Hepatocyte (in vitro differentiated cells): ENCODE results near the gene APOA5. TPM values are rescaled to one million over a fixed set of nuclear protein-coding genes. Genes with fewer than 3 reads are reported as not detected.

Experiments
- DNase-seq: peaks from one replicate; pipeline ENCODE4 v3.0.0-alpha.2; 2016; ENCODE audit warnings: low spot score
- H2AFZ ChIP-seq: fragments of 200-600 bp; sonication (generic); 2 replicates; pipeline ENCODE4 v1.6.0; 2016; ENCODE audit warnings: antibody characterized with exemption, mild to moderate bottlenecking
- H3K27ac ChIP-seq: fragments of 200-600 bp; sonication (generic); 2 replicates; pipeline ENCODE4 v1.5.1; 2016; ENCODE audit warnings: mild to moderate bottlenecking
- H3K27me3 ChIP-seq: fragments of 200-600 bp; sonication (generic); 2 replicates; pipeline ENCODE4 v1.6.1; 2016
- H3K36me3 ChIP-seq: fragments of 200-600 bp; sonication (generic); replicated peaks from 2 replicates; pipeline ENCODE4 v1.5.1; 2016; ENCODE audit warnings: low read depth; ENCODE audit not compliant: insufficient read depth
- H3K4me1 ChIP-seq: fragments of 200-600 bp; sonication (generic); 2 replicates; pipeline ENCODE4 v1.5.1; 2016; ENCODE audit warnings: mild to moderate bottlenecking, moderate library complexity; ENCODE audit not compliant: insufficient read depth
- H3K4me2 ChIP-seq: fragments of 200-600 bp; sonication (generic); 2 replicates; pipeline ENCODE4 v1.6.0; 2016
- H3K4me3 ChIP-seq: fragments of 200-600 bp; sonication (generic); 2 replicates; pipeline ENCODE4 v1.5.1; 2016; ENCODE audit warnings: mild to moderate bottlenecking
- H3K79me2 ChIP-seq: fragments of 200-600 bp; sonication (generic); 2 replicates; pipeline ENCODE4 v1.6.0; 2017; ENCODE audit warnings: mild to moderate bottlenecking
- H3K9me2 ChIP-seq: fragments of 200-600 bp; sonication (generic); replicated peaks from 2 replicates; pipeline ENCODE4 v1.6.0; 2017; ENCODE audit warnings: mild to moderate bottlenecking; ENCODE audit not compliant: insufficient read depth
- H3K9me3 ChIP-seq: fragments of 200-600 bp; sonication (generic); 2 replicates; pipeline ENCODE4 v1.5.1; 2016; ENCODE audit warnings: low read depth, mild to moderate bottlenecking
- H4K20me1 ChIP-seq: fragments of 200-600 bp; sonication (generic); 2 replicates; pipeline ENCODE4 v1.6.0; 2016; ENCODE audit warnings: mild to moderate bottlenecking; ENCODE audit not compliant: insufficient read depth, poor library complexity, severe bottlenecking
- EZH2 ChIP-seq: fragments of 200-600 bp; sonication (generic); IDR thresholded peaks from 2 replicates; pipeline ENCODE4 v1.6.1; 2016; ENCODE audit warnings: antibody characterized with exemption, mild to moderate bottlenecking, borderline replicate concordance
- EZH2phosphoT487 ChIP-seq: fragments of 200-600 bp; sonication (generic); IDR thresholded peaks from one replicate; pipeline ENCODE4 v1.6.1; 2018; ENCODE audit warnings: antibody characterized with exemption, mild to moderate bottlenecking, low read depth, moderate library complexity; ENCODE audit not compliant: unreplicated experiment, severe bottlenecking
- WGBS: methylation state at CpG from one replicate; pipeline ENCODE4 v1.1.6; 2016; ENCODE audit warnings: low lambda C conversion rate; ENCODE audit errors: missing lambda C conversion rate; 5-methylcytosine and 5-hydroxymethylcytosine counted together
- polyA plus RNA-seq: library from polyadenylated mRNA; unstranded; fragments of >200 nt; fragmentation: Nextera tagmentation; extraction: Ambion mirVana; gene quantifications from 2 replicates; pipeline ENCODE4 v1.2.1, GENCODE V29; 2016
- total RNA-seq: library from RNA; depleted of rRNA; stranded (reverse); fragments of >200 nt; gene quantifications from 2 replicates; pipeline ENCODE4 v1.2.3, GENCODE V29; 2014
- TF ChIP-seq, protein P1 (sequence below): fragments of 200-600 bp; sonication (generic); IDR thresholded peaks from 2 replicates; pipeline ENCODE4 v1.5.1; 2016; ENCODE audit warnings: antibody characterized with exemption, mild to moderate bottlenecking; ENCODE audit not compliant: poor library complexity

The APOA5 gene
- total and polyA plus RNA-seq, 2 experiments from 2014 or later: 14.6 to 20.3 TPM

DNA sequence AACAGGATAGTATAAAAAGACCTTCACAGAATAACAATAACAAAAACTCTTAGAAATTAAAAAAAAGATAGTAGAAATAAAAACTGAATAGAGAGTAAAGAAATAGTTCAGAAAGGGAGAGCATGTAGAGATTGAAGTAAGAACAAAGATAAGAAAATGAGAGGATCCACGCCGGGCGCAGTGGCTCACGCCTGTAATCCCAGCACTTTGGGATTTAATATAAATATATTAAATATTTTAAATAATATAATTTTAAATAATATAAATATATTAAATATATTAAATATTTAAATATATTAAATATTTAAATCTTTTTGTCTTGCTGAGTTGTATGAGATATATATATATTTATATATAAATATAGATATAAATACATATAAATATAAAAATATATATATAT, 20.4 kb upstream of the APOA5 start:
- H3K9me2 ChIP-seq: no peaks in the 10 kb centered on the region
- TF ChIP-seq EZH2 (no peak), EZH2phosphoT487 (no peak)
- TF ChIP-seq, protein P1, sequence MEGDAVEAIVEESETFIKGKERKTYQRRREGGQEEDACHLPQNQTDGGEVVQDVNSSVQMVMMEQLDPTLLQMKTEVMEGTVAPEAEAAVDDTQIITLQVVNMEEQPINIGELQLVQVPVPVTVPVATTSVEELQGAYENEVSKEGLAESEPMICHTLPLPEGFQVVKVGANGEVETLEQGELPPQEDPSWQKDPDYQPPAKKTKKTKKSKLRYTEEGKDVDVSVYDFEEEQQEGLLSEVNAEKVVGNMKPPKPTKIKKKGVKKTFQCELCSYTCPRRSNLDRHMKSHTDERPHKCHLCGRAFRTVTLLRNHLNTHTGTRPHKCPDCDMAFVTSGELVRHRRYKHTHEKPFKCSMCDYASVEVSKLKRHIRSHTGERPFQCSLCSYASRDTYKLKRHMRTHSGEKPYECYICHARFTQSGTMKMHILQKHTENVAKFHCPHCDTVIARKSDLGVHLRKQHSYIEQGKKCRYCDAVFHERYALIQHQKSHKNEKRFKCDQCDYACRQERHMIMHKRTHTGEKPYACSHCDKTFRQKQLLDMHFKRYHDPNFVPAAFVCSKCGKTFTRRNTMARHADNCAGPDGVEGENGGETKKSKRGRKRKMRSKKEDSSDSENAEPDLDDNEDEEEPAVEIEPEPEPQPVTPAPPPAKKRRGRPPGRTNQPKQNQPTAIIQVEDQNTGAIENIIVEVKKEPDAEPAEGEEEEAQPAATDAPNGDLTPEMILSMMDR: no peak
- 87% methylated on average over 4 of the region's 4 CpGs for WGBS

DNA sequence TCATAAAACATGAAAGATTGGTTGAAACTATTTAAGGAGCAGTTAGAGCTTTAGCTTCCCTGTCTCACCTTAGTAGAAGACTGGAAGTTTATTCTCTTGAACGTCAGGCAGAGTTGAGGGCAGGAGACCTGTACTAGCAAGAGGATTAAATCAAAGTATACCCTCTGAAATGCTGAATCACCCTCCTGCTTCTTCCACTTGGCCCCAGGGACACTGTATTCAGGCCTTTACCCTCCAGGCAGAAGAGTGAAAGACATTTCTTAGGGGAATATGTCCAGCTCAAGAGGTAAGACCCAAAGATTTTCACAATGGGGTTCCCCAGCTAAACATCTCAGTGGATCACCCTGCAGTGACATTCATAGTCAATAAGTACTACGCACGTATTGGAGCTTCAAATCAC, 19.5 kb upstream of the APOA5 start:
- Histone ChIP-seq H4K20me1 (no peaks in the 10 kb centered on the region), H3K79me2 (no peaks in the 10 kb centered on the region), H3K9me2 (no peaks in the 10 kb centered on the region), H3K27me3 (no peaks in the 10 kb centered on the region), H3K27ac (peak overlapping the region; percentile 52), H2AFZ (peak overlapping the region; percentile 25), H3K4me2 (no peak overlapping the region), H3K4me1 (peaks cover 14% of the 10 kb centered on the region), H3K36me3 (no peaks in the 10 kb centered on the region), H3K4me3 (no peak overlapping the region), H3K9me3 (no peaks in the 10 kb centered on the region)
- TF ChIP-seq EZH2 (no peak), EZH2phosphoT487 (no peak)
- TF ChIP-seq, protein P1: no peak
- DNase-seq: no peak
- WGBS: 90% methylated on average over 3 of the region's 3 CpGs

More for the DNA sequence above, 20.4 kb upstream of the APOA5 start:
- no peak for DNase-seq
- no peaks in the 10 kb centered on the region for H3K27me3 ChIP-seq
- no peak overlapping the region for H2AFZ ChIP-seq
- H3K9me3 ChIP-seq: no peaks in the 10 kb centered on the region
- H4K20me1 ChIP-seq: no peaks in the 10 kb centered on the region
- peaks cover 14% of the 10 kb centered on the region for H3K4me1 ChIP-seq
- H3K4me2 ChIP-seq: no peak overlapping the region
- no peaks in the 10 kb centered on the region for H3K36me3 ChIP-seq
- no peak overlapping the region for H3K27ac ChIP-seq
- no peaks in the 10 kb centered on the region for H3K79me2 ChIP-seq
- no peak overlapping the region for H3K4me3 ChIP-seq

DNA sequence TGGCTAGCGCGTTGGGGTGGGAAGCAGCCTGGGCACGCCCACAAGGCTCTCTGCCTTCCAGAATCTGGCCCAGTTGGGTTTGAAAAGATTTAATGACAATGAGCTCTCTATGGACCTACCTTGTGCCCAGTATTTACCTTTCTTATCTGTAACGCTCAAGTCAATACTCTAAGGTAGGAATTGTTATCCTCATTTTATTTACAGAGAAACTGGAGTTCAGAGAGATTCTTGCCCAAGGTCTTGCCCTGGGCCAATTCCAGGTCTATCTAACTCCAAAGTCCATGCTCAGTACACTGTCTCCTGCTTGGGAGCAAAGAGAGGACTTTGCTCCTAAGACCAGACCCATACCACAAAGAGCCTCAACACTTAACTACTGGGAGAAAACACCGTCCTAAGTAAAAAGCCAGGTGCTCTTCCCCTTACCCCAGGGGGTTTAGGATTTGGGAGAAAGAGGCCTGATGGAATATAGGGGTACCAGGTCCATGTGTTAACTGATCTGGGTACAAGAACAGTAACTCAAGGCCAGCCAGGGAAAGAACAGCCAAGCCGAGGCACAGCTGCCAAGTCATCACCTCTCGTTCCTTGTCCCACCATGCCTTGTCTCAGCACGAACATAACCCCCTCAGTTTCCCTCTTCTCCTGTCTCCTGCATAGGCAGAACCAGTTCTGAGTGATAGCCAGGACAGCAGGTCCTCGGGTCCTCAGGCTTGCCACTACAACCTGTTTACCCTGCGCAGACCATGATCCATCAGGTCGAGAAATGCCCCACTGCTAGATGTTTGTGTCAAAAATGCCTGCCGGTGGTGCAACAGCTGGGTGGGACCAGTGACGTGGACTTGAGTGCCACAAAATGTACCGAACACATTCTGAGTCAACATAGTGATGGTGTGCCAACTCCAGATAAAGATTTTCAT, 16.8 kb upstream of the APOA5 start:
- no peaks in the 10 kb centered on the region for H3K9me2 ChIP-seq
- no peaks in the 10 kb centered on the region for H3K9me3 ChIP-seq
- peaks cover 11% of the 10 kb centered on the region for H3K4me1 ChIP-seq
- H3K4me3 ChIP-seq: no peak overlapping the region
- TF ChIP-seq EZH2 (no peak), EZH2phosphoT487 (no peak)
- TF ChIP-seq, protein P1: no peak
- DNase-seq: no peak
- WGBS: 54% methylated on average over 14 of the region's 14 CpGs
- no peaks in the 10 kb centered on the region for H3K79me2 ChIP-seq
- H2AFZ ChIP-seq: no peak overlapping the region
- H3K4me2 ChIP-seq: peak overlapping the region; percentile 47
- peak overlapping the region; percentile 93 for H3K27ac ChIP-seq
- no peaks in the 10 kb centered on the region for H3K36me3 ChIP-seq
- no peaks in the 10 kb centered on the region for H4K20me1 ChIP-seq
- H3K27me3 ChIP-seq: no peaks in the 10 kb centered on the region
